B cell (primary cell): Measurements from ENCODE around the gene SHB. TPM values are rescaled to one million over a fixed set of nuclear protein-coding genes. Genes with fewer than 3 reads are reported as not detected.

ENCODE experiments used
- ATAC-seq: fragments of 200-7000 bp; cut with Tn5 transposase; one replicate; pipeline ENCODE4 v1.10.0; 2021; ENCODE audit warnings: low read depth, mild to moderate bottlenecking, moderate number of reproducible peaks, moderate library complexity
- CTCF ChIA-PET: fragments of 350-600 bp; sonication (Branson Sonifier 250); formaldehyde crosslinking; loops from one replicate; lab custom pipeline; 2021; ENCODE audit warnings: antibody characterized with exemption, inconsistent platforms; lab: Charles Lee
- POLR2A ChIA-PET: fragments of 350-600 bp; sonication (Branson Sonifier 250); formaldehyde crosslinking; loops from one replicate; lab custom pipeline; 2021; ENCODE audit warnings: antibody characterized with exemption; lab: Charles Lee
- DNase-seq: peaks from one replicate; pipeline ENCODE4 v3.0.0; 2013
- H2AFZ ChIP-seq: 2 replicates; pipeline ENCODE4 v1.6.1; 2012; ENCODE audit warnings: mild to moderate bottlenecking, low read depth, low read length; ENCODE audit not compliant: insufficient read depth, poor library complexity, severe bottlenecking
- H3K27ac ChIP-seq, 2 donors: 1 replicate in 1 of 2; 2 replicates in 1 of 2; pipeline ENCODE4 v1.5.1; 2012 to 2013; ENCODE audit warnings: low read length in 2 of 2, mild to moderate bottlenecking in 2 of 2, moderate library complexity in 1 of 2
- H3K27me3 ChIP-seq, 4 experiments: fragments of 200-600 bp in 1 of 4; sonication (generic) in 1 of 4; replicated peaks in 1 of 4; 1 replicate in 2 of 4; 2 replicates in 2 of 4; pipeline versions ENCODE4 v1.6.1 to v1.7.0; 2013 to 2016; ENCODE audit warnings: low read length in 3 of 4, mild to moderate bottlenecking in 2 of 4, mixed read lengths in 1 of 4, moderate library complexity in 1 of 4; ENCODE audit not compliant: insufficient read depth in 4 of 4, control insufficient read depth in 3 of 4; ENCODE audit errors: control extremely low read depth in 1 of 4
- H3K36me3 ChIP-seq, 2 experiments: replicated peaks in 1 of 2; 1 replicate in 1 of 2; 2 replicates in 1 of 2; pipeline versions ENCODE4 v1.6.1 to v1.7.1; 2013; ENCODE audit warnings: low read length in 1 of 2; ENCODE audit not compliant: insufficient read depth in 2 of 2, control insufficient read depth in 1 of 2; ENCODE audit errors: control extremely low read depth in 1 of 2, extremely low read depth in 1 of 2
- H3K4me1 ChIP-seq, 2 donors: fragments of 200-600 bp in 1 of 2; sonication (generic) in 1 of 2; 1 replicate in 1 of 2; 2 replicates in 1 of 2; pipeline versions ENCODE4 v1.5.1 to v1.6.1; 2013 to 2017; ENCODE audit warnings: low read length in 2 of 2; ENCODE audit not compliant: control insufficient read depth in 2 of 2, insufficient read depth in 2 of 2
- H3K4me2 ChIP-seq: replicated peaks from 2 replicates; pipeline ENCODE3; 2012; ENCODE audit warnings: mild to moderate bottlenecking, low read depth, low read length; ENCODE audit not compliant: poor library complexity, severe bottlenecking
- H3K4me3 ChIP-seq, 5 experiments: fragments of 200-600 bp in 1 of 5; sonication (generic) in 1 of 5; 1 replicate in 3 of 5; 2 replicates in 2 of 5; pipeline versions ENCODE4 v1.5.1 to v1.7.0; 2011 to 2016; ENCODE audit warnings: low read length in 4 of 5, mild to moderate bottlenecking in 4 of 5, low read depth in 2 of 5, control low read depth in 1 of 5, moderate library complexity in 1 of 5; ENCODE audit not compliant: insufficient read depth in 1 of 5; ENCODE audit errors: control extremely low read depth in 1 of 5, extremely low read depth in 1 of 5
- H3K79me2 ChIP-seq: fragments of 200-600 bp; sonication (generic); one replicate; pipeline ENCODE4 v1.6.0; 2016; ENCODE audit warnings: low read length; ENCODE audit not compliant: control insufficient read depth, insufficient read depth
- H3K9ac ChIP-seq: fragments of 200-600 bp; sonication (generic); 2 replicates; pipeline ENCODE4 v1.6.1; 2017; ENCODE audit warnings: mild to moderate bottlenecking, low read length, moderate library complexity
- H3K9me3 ChIP-seq, 3 donors: one replicate each; pipeline versions ENCODE4 v1.6.1 to v1.7.1; 2013; ENCODE audit warnings: low read length in 2 of 3; ENCODE audit not compliant: control insufficient read depth in 2 of 3, insufficient read depth in 1 of 3; ENCODE audit errors: control extremely low read depth in 1 of 3
- H4K20me1 ChIP-seq: 2 replicates; pipeline ENCODE4 v1.6.0; 2012; ENCODE audit warnings: mild to moderate bottlenecking, low read length; ENCODE audit not compliant: insufficient read depth, control insufficient read depth, poor library complexity, severe bottlenecking
- H3K27ac Mint-ChIP-seq: one replicate; pipeline ENCODE4 v1.8.0; 2021; ENCODE audit warnings: mixed read lengths
- H3K27me3 Mint-ChIP-seq: one replicate; pipeline ENCODE4 v1.8.0; 2021; ENCODE audit warnings: mixed read lengths
- H3K4me1 Mint-ChIP-seq: one replicate; pipeline ENCODE4 v1.8.0; 2021; ENCODE audit warnings: mixed read lengths
- H3K4me3 Mint-ChIP-seq: one replicate; pipeline ENCODE4 v1.8.0; 2021; ENCODE audit warnings: mixed read lengths
- H3K9me3 Mint-ChIP-seq: one replicate; pipeline ENCODE4 v1.8.0; 2022; ENCODE audit warnings: mixed read lengths; ENCODE audit not compliant: insufficient read depth
- EZH2 ChIP-seq: IDR thresholded peaks from 2 replicates; pipeline ENCODE4 v1.6.1; 2012; ENCODE audit warnings: borderline replicate concordance, low read depth, mild to moderate bottlenecking, moderate library complexity, low read length; ENCODE audit not compliant: insufficient read depth, poor library complexity, severe bottlenecking
- WGBS: methylation state at CpG from one replicate; pipeline ENCODE4 v1.1.5; 2013; ENCODE audit warnings: missing lambda C conversion rate; ENCODE audit not compliant: insufficient coverage; 5-methylcytosine and 5-hydroxymethylcytosine counted together
- intact Hi-C: fragments of 100-400 bp; cut with micrococcal nuclease; formaldehyde crosslinking; loops from one replicate; pipeline ENCODE4 v1.10.0; 2022
- polyA plus RNA-seq: library from polyadenylated mRNA; depleted of rRNA; stranded (reverse); fragments of >200 nt; gene quantifications from 2 replicates; pipeline ENCODE4 v1.2.3, GENCODE V29; 2012
- total RNA-seq, 2 donors: library from RNA; stranded (reverse); fragments of 120-200 nt in 1 of 2; gene quantifications; 1 replicate in 1 of 2; 2 replicates in 1 of 2; pipeline versions ENCODE4 v1.2.3 to v1.2.4, GENCODE V29; 2013 to 2022
- TF ChIP-seq, protein P1 (sequence below): fragments of 200-600 bp; IDR thresholded peaks from one replicate; pipeline ENCODE4 v1.8.0; 2022; ENCODE audit warnings: antibody characterized with exemption, mild to moderate bottlenecking

The SHB gene
- total and polyA plus RNA-seq, 2 donors (not counting 1 experiment from before 2014, with no cell fraction given), result 0.06 to 1.9 TPM

DNA sequence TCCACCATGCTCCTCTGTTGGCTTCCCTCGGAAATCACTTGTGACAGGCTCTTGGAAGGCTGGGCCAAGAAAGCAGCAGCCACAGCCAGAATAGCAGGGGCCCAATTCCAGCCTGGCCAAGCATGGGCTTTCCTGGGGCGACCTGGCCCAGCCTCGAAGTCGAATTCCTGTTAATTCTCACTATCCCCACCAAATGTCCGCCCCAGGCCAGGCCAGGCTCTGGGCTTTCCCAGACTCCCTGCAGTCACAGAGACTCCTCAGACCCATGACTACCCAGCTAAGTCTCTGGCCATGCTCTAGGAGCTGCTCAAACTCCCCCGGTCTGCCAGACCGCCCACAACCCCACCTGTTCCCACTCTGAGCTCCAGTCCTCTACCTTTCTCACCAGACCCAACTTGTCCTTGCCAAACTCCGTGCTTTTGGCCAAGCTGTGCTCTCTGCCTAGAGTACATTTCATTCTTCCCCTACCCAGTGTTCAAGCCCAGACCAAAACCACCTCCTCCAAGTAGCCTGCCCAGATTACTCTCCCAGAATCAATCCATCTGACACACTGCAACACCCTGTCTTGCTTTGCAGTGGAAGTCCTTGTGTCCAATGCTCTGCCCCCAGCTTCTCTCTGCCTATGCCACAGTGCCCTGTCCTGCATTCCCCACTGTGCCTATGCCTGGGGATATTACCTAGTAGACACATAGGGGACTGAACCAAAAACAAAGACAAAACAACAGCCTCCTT, 26.2 kb downstream of the SHB start:
- Histone ChIP-seq H2AFZ (no peak overlapping the region), H3K79me2 (no peaks in the 10 kb centered on the region), H3K27ac (no peak overlapping the region), H3K36me3 (no peaks in the 10 kb centered on the region), H4K20me1 (no peaks in the 10 kb centered on the region), H3K4me3 (no peak overlapping the region), H3K27me3 (no peaks in the 10 kb centered on the region), H3K9me3 (no peaks in the 10 kb centered on the region), H3K9ac (no peak overlapping the region), H3K4me2 (no peak overlapping the region), H3K4me1 (no peaks in the 10 kb centered on the region)
- no peak for ATAC-seq
- WGBS, result 92% methylated on average over 8 of the region's 8 CpGs
- DNase-seq, result no peak
- ChIA-PET CTCF (no interaction called here), POLR2A (no interaction called here)
- intact Hi-C loops, result no loop called here
- Mint-ChIP-seq H3K27ac (no peak overlapping the region), H3K4me3 (no peak overlapping the region), H3K4me1 (peaks cover 2% of the 10 kb centered on the region), H3K27me3 (peaks cover 3% of the 10 kb centered on the region), H3K9me3 (no peaks in the 10 kb centered on the region)
- TF ChIP-seq, protein P1, sequence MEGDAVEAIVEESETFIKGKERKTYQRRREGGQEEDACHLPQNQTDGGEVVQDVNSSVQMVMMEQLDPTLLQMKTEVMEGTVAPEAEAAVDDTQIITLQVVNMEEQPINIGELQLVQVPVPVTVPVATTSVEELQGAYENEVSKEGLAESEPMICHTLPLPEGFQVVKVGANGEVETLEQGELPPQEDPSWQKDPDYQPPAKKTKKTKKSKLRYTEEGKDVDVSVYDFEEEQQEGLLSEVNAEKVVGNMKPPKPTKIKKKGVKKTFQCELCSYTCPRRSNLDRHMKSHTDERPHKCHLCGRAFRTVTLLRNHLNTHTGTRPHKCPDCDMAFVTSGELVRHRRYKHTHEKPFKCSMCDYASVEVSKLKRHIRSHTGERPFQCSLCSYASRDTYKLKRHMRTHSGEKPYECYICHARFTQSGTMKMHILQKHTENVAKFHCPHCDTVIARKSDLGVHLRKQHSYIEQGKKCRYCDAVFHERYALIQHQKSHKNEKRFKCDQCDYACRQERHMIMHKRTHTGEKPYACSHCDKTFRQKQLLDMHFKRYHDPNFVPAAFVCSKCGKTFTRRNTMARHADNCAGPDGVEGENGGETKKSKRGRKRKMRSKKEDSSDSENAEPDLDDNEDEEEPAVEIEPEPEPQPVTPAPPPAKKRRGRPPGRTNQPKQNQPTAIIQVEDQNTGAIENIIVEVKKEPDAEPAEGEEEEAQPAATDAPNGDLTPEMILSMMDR, result no peak
- no peak for TF ChIP-seq EZH2

DNA sequence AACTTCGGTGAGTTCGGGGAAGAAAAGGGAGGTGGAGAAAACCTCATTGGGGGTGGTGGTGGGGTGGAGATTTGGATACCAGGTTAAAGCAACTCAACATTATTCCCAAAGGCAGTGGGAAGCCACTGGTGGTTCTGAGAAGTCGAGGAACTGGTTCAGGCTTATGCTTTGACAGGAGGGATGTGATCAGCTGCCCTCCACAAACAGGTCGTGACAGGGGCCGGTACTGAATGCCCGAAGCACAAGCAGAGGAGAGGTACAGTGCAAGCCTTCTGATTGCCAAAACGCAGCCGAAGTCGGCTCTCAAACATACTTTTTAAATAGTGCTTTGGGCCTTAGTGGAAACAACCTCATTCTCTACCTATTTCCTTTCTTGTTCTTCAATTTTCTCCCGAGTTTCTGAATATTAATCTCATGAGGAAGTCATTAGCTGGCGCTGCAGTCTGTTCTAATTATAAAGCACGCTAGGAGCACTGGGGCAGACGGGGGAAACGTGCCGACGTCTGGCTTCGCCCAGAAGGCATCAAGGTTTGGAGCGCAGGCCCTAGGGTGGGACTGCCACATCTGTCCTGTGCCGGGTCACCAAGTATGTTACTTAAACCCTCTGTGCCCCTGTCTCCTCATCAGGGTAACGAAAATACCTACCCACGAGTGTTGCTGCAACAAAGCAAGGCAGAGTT, 27.3 kb downstream of the SHB start:
- Histone ChIP-seq H3K9ac (no peak overlapping the region), H3K4me1 (no peaks in the 10 kb centered on the region), H3K9me3 (no peaks in the 10 kb centered on the region), H2AFZ (no peak overlapping the region), H3K4me3 (no peak overlapping the region), H3K27me3 (no peaks in the 10 kb centered on the region), H3K4me2 (no peak overlapping the region), H3K79me2 (no peaks in the 10 kb centered on the region), H3K36me3 (no peaks in the 10 kb centered on the region), H3K27ac (no peak overlapping the region), H4K20me1 (no peaks in the 10 kb centered on the region)
- ATAC-seq, result no peak
- Mint-ChIP-seq H3K27ac (no peak overlapping the region), H3K27me3 (peaks cover 8% of the 10 kb centered on the region), H3K4me1 (peaks cover 2% of the 10 kb centered on the region), H3K4me3 (no peak overlapping the region), H3K9me3 (no peaks in the 10 kb centered on the region)
- TF ChIP-seq, protein P1, result no peak
- TF ChIP-seq EZH2, result no peak
- WGBS, result 87% methylated on average over 16 of the region's 21 CpGs
- intact Hi-C loops, result no loop called here
- ChIA-PET CTCF (no interaction called here), POLR2A (no interaction called here)
- DNase-seq, result no peak
